ENCODE results near the gene PDE1C.

GRCh38 chr7:31796375-31796774, 273.8 kb downstream of the PDE1C start:
- no peak for TF ChIP-seq CTCF (IDR thresholded peaks at IDR 0.05)
- no peak for TF ChIP-seq POLR2A (IDR thresholded peaks at IDR 0.05)
